Suprapubic skin (tissue), 4 donors: ENCODE data around the gene RASA3.

Source experiments
- CTCF ChIP-seq, 2 donors: fragments of 200-600 bp in 1 of 2; fragments of 450-650 bp in 1 of 2; sonication (generic) in 1 of 2; IDR thresholded peaks; one replicate each; pipeline ENCODE4 v1.5.1; 2016 to 2019; ENCODE audit warnings: antibody characterized with exemption in 2 of 2, mild to moderate bottlenecking in 1 of 2, moderate library complexity in 1 of 2
- EP300 ChIP-seq: sonication (generic); formaldehyde crosslinking; IDR thresholded peaks from one replicate; pipeline ENCODE4 v1.6.1; 2017; ENCODE audit warnings: antibody characterized with exemption
- POLR2A ChIP-seq, 2 donors: fragments of 450-650 bp; IDR thresholded peaks; one replicate each; pipeline ENCODE4 v1.6.1; 2017; ENCODE audit warnings: antibody characterized with exemption in 2 of 2, mild to moderate bottlenecking in 2 of 2, moderate library complexity in 2 of 2
- POLR2AphosphoS5 ChIP-seq, 3 donors: sonication (generic); formaldehyde crosslinking; IDR thresholded peaks; one replicate each; pipeline ENCODE4 v1.6.1; 2017; ENCODE audit warnings: antibody characterized with exemption in 3 of 3

DNA sequence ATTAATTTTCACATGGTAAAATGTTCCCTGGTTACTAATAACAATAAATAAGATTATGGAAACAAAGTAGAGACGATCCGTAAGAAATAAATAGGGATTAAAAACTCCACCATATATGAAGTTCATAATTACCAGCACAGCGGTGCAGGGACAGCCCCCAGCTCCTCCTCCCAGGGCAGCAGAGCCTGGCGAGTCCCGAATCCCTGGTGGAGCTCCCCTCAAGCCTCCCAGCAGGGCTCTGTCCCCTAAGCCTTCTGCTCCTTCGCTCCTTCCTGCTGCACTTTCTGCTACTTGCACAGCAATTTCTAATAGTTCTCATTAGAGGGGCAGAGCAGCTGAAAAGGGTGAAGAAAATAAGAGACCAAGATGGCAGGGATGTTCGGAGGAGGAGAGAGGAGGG lies 43.6 kb downstream of the RASA3 start:
- no peak for TF ChIP-seq CTCF (IDR thresholded peaks at IDR 0.05)
- TF ChIP-seq POLR2A (IDR thresholded peaks at IDR 0.05), result no peak
- TF ChIP-seq POLR2AphosphoS5 (IDR thresholded peaks at IDR 0.05), result no peak
- no peak for TF ChIP-seq EP300
